GM12872 (cell line): ENCODE measurements around the gene RBM19.

ENCODE experiments used
- TF ChIP-seq, protein P1 (sequence below): IDR thresholded peaks from 3 replicates; pipeline ENCODE4 v1.5.1; 2011; ENCODE audit warnings: low read depth, mild to moderate bottlenecking, low read length, moderate library complexity; ENCODE audit not compliant: insufficient read depth

The RBM19 gene

DNA sequence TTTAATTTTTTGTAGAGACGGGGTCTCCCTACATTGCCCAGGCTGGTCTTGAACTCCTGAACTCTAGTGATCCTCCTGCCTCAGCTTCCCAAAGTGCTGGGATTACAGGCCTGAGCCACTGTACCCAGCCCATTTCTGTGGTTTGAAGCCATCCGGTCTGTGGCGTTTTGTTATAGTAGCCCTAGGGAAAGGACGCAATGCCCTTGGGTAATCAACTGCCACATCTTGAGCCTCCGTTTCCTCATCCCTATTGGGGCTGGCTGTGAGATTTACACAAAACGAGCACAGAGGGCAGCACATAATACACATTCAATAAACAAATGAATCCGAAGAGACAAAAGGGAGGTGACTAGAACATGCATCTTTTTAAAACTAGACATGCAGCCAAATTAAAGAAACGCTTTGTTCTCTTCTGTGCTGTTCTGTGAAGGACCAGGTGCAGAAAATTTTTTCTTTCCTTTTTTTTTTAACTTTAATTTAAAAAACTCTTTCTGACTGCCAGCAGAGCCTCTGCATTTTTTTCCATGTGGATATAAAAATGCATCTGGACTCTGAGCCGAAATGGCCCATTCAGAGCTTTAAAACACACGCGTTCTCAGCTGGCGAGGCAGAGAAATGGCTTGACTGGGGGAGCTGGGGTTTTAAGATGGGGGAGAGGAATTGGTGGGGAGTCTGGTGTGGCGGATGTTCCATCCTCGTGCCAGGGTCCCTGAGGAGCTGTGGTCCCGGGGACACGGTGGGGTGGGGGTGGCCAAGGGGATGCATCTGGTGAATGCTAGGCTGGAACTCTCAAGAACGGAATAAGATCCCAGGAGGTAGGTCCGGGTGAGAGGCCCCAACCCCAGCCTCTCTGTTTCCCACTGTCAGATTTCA, 119.0 kb downstream of the RBM19 start:
- TF ChIP-seq, protein P1, sequence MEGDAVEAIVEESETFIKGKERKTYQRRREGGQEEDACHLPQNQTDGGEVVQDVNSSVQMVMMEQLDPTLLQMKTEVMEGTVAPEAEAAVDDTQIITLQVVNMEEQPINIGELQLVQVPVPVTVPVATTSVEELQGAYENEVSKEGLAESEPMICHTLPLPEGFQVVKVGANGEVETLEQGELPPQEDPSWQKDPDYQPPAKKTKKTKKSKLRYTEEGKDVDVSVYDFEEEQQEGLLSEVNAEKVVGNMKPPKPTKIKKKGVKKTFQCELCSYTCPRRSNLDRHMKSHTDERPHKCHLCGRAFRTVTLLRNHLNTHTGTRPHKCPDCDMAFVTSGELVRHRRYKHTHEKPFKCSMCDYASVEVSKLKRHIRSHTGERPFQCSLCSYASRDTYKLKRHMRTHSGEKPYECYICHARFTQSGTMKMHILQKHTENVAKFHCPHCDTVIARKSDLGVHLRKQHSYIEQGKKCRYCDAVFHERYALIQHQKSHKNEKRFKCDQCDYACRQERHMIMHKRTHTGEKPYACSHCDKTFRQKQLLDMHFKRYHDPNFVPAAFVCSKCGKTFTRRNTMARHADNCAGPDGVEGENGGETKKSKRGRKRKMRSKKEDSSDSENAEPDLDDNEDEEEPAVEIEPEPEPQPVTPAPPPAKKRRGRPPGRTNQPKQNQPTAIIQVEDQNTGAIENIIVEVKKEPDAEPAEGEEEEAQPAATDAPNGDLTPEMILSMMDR: no peak

DNA sequence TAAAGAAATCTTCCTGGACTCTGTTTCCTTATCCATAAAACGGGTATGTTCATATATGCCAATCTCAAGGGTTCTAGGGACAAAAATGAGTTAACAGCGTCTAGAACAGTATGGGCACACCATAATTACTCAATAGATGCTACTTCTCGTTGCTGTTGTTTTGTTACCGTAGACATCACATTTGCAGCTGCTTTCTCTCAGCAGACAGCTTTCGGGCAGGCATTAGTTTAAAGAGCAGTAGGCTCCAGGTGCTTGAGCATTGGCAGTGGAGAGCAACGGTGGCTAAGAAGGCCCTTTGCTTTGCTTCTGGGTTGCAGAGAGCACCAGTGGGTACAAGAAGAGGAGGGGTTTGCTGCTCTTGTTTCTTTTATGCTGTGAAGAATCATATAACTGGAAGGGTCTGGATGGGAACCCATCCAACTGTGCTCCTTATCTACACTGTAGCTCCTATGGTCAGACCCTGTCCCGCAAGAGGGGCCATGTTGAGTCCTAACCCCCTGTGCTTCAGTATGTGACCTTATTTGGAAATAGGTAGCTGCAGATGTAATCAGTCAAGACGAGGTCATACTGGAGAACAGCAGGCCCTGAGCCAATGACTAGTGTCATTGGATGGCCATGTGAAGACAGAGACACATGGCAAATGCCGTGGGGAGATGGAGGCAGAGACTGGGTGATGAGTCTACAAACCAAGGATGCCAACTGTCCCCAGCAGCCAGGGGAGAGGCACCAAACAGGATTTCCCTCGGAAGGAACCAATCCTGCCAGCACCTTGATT, 120.0 kb downstream of the RBM19 start:
- TF ChIP-seq, protein P1: no peak

DNA sequence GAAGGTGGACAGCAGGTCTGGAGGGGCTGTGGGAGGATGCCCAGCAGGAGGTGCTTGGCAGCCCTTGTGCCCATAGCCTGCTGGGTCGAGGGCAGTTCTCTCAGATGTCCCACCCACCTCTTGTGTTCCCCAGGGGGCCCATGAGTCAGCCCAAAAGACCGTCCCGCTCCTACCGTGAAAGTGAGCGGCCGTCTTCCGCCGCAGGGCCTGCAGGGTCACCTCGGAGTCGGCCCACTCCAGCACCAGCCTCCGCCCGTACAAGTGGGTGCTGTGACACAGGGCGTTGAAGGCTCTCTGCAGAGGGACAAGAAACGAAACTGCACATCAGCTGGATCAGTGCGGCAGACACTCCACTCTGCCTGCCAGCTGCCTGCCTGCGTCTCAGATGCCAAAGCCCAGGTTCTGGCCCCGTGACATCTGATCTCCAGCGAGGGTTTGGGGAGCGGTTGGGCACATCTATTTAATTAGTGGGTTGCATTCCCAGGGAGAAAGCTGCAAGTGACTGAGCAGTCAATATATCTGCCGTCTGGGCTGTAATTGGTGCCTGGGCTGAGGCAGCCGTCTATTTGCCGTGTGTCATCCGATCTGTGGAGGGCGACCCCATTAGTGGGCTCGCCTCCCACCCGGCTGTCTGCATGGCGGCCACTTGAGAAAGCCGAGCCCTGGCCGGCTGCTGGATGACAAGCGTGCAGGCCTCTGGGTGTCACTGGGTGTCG, 121.5 kb downstream of the RBM19 start:
- TF ChIP-seq, protein P1: no peak

DNA sequence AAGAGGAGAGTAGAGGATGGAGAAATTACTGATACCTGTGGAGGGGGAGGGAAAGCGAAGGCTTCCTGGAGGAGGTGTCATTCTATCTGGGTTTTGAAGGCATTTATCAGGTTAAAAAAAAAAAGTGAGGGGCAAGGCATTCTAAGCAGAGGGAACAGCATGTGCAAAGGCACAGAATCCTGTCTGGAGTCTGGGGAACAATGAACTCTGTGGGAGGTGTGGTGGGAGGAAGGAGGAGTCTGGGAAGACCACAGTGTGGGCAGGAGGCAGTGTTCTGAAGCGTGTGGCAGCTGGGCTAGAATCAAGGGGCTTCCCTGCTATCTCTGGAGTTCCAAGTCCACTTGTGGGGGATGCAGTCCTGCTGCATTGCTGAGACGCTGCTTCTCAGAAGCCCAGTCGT, 123.4 kb downstream of the RBM19 start:
- TF ChIP-seq, protein P1: no peak

DNA sequence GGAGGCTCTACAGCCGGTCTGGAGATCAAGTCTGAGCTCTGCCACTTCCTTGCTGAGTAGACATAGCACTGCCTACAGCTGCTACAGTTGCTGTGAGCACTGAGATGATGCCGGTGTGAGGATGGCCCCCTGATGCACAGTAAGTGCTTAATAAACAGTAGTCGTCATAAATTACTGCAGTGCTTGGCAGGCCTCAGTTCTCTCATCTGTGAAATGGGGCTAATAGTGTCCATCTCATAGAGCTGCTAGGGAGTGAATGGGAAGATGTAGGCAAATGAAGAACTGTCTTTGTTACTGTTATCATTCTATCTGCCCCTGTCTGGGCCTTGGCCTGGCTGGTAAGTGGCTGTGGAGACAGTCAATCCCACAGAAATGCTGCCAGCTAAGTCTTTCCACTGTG, 124.3 kb downstream of the RBM19 start:
- TF ChIP-seq, protein P1: no peak

DNA sequence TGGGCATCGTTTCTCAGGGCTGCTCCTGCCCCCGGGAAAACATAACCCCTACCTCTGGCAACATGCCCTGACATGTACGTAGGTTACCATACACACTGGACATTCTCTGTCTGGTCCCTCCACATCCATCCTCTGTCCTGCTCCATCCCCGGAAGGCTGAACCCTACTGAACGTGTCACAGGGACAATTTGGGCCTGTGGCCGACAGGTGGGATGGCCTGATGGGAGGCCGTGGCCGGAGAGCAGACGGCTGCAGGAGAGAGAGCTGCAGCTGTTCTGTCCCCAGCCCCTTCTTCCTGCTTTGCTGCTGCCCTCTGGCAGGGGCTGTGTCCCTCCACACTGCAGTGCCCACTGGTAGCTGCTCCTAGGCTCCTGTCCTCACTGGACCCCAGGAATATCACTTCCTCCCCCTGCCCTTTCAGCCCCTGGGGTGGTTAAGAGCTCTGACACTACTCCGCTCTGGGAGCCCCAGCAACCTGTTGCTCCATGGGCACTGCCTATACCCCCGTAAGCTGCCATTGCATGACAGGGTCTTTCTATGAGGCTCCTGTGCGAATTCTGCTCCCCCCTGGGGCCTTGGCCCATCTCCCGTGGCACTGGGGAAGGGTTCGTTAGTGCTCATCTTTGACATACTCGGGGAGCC, 125.6 kb downstream of the RBM19 start:
- TF ChIP-seq, protein P1: no peak
